GM12864 (cell line): ENCODE data around the gene GTSE1.

ENCODE experiments used
- DNase-seq: peaks from one replicate; pipeline ENCODE4 v3.0.0-alpha.2; 2011; ENCODE audit warnings: low read depth
- H3K4me3 ChIP-seq: 2 replicates; pipeline ENCODE4 v1.5.1; 2011; ENCODE audit warnings: mild to moderate bottlenecking, low read depth, low read length, control low read depth
- TF ChIP-seq, protein P1 (sequence below): IDR thresholded peaks from 2 replicates; pipeline ENCODE4 v1.5.1; 2011; ENCODE audit warnings: low read depth, mild to moderate bottlenecking, moderate library complexity, low read length, control low read depth, inconsistent platforms; ENCODE audit errors: missing control alignments

The GTSE1 gene

DNA sequence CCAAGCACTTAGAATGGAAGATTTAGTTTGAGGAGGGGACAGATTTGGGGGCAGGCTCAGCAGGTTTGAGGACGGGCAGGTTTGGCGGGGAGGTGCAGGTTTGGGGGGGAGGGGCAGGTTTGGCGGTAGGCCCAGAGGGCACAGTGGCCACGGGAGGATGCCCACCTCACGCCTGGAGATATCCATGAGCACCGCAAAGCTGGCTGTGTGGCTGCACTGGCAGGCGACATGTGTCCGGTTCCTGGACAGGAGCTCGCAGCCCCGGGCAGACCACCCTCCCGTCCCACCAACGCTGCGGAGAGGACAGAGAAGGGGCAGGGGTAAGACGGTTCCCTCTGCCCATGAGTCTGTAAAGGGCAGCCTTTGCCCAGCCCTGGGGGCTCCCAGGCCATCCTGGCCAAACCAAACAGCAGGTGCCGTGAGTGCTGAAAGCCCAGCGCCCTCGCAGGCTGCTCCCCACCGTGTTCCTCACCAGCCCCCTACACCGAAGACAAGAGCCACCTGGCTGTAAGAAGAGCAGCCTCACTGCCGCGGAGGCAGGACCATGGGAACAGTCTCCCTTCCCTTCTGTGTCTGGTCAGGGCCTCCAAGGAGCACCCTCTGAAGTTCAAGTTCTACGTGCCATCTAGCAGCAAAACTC is 81.9 kb downstream of the GTSE1 start:
- TF ChIP-seq, protein P1, sequence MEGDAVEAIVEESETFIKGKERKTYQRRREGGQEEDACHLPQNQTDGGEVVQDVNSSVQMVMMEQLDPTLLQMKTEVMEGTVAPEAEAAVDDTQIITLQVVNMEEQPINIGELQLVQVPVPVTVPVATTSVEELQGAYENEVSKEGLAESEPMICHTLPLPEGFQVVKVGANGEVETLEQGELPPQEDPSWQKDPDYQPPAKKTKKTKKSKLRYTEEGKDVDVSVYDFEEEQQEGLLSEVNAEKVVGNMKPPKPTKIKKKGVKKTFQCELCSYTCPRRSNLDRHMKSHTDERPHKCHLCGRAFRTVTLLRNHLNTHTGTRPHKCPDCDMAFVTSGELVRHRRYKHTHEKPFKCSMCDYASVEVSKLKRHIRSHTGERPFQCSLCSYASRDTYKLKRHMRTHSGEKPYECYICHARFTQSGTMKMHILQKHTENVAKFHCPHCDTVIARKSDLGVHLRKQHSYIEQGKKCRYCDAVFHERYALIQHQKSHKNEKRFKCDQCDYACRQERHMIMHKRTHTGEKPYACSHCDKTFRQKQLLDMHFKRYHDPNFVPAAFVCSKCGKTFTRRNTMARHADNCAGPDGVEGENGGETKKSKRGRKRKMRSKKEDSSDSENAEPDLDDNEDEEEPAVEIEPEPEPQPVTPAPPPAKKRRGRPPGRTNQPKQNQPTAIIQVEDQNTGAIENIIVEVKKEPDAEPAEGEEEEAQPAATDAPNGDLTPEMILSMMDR = no peak
- no peak overlapping the region for H3K4me3 ChIP-seq
- no peak for DNase-seq

DNA sequence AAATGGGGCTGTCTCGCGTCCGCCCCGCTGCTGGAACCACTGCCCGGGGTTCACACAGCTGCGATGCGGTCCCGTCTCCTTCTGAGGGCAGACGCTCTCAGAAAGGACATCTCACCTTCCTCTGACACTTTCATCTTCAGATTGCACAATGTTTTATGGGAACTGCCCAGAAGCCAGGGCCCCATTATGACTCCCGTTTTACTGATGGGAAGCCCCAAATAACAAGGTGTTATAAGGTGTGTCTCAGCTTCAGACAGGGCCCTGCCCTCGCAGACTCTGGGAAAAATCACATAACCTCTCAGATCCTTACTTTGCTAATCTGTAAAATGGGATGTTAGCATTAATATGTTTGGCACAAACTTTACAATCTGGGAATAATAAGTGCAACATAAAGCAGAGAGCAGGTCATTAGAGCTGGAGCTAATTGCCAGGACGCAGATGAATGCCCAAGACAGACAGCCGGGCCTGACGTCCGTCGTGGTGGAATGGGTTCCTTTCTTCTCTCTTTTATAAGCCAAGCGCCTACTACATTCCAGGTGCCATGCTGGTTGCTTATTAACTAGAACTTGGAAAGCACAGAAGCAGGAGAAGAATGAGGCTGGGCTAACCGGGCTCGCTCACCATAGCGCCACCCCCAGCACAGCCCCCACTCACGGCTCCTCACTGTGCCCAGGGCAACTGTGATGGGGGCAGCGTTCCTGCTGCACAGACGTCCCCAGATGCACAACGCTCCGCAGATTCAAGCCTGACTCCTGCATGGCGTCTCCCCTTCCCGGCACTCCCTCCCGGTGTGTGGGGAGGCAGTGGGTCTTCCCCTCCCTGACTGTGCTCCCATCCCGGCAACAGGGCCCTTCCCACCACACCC is 82.6 kb downstream of the GTSE1 start:
- TF ChIP-seq, protein P1 = no peak
- no peak overlapping the region for H3K4me3 ChIP-seq
- no peak for DNase-seq

DNA sequence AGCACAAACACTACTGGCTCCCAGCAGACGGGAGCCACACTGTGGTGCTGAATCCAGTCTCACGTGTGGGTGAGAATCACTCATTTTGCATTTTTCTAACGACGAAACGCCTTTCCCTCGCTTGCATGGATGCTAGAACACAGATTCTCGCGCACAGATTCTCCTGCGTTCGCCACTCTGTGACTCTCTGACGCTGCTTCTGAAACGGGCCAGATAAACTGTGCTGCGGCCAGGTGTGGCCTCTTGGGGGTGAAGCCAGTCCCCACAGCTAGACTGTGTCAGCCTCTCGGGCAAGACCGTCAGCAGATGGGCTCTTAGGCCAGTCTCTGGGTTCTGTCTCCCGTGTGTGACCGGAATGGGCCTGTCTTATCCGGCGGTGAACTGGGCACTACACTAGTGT is 83.4 kb downstream of the GTSE1 start:
- H3K4me3 ChIP-seq = no peak overlapping the region
- DNase-seq = no peak
- TF ChIP-seq, protein P1 = no peak
